Activated naive CD4-positive, alpha-beta T cell treated with anti-CD3 and anti-CD28 coated beads for 36 hours (primary cell): ENCODE results near the gene OSBP2. TPM values are rescaled to one million over a fixed set of nuclear protein-coding genes. Genes with fewer than 3 reads are reported as not detected.

ENCODE experiments used
- CTCF ChIA-PET: fragments of 350-600 bp; sonication (Branson Sonifier 250); formaldehyde crosslinking; loops from one replicate; lab custom pipeline; 2021; ENCODE audit warnings: antibody characterized with exemption; lab: Charles Lee
- DNase-seq: peaks from one replicate; pipeline ENCODE4 v3.0.0-alpha.2; 2020
- H3K27ac Mint-ChIP-seq: one replicate; pipeline ENCODE4 v1.8.0; 2021; ENCODE audit warnings: mild to moderate bottlenecking, mixed read lengths
- H3K27me3 Mint-ChIP-seq: one replicate; pipeline ENCODE4 v1.8.0; 2021; ENCODE audit warnings: low read depth, mixed read lengths
- H3K36me3 Mint-ChIP-seq: one replicate; pipeline ENCODE4 v1.8.0; 2021; ENCODE audit warnings: low read depth, mixed read lengths
- H3K4me1 Mint-ChIP-seq: one replicate; pipeline ENCODE4 v1.8.0; 2021; ENCODE audit warnings: low read depth, mixed read lengths
- H3K4me3 Mint-ChIP-seq: one replicate; pipeline ENCODE4 v1.8.0; 2021; ENCODE audit warnings: mild to moderate bottlenecking, moderate library complexity, mixed read lengths
- H3K9me3 Mint-ChIP-seq: one replicate; pipeline ENCODE4 v1.8.0; 2021; ENCODE audit warnings: mixed read lengths
- intact Hi-C: fragments of 100-400 bp; cut with micrococcal nuclease; formaldehyde crosslinking; loops from one replicate; pipeline ENCODE4 v1.15.1; 2023
- total RNA-seq, 2 experiments: library from RNA; stranded (reverse); gene quantifications; one replicate each; pipeline ENCODE4 v1.2.3, GENCODE V29; 2021

The OSBP2 gene
- total RNA-seq, 2 experiments from 2014 or later: 0.81 to 0.89 TPM

DNA sequence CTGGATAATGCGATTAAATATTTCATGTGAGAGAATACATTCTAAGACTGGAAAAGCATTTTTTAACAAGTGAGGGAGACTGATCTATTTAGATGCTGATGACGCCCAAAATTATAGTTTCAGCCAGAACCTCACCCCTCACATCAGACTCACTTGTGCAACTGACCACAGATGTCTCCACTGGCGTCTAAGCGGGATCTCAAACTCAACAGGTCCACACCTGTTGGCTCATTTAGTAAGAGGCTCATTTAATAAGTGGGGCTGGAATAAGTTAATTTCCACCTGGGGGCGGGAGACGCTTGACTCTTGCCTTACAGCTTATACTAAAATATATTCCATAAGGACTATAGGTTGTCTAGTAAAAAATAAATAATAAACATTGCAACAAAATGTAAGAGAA, 226.4 kb downstream of the OSBP2 start:
- Mint-ChIP-seq H3K9me3 (peaks cover 2% of the 10 kb centered on the region), H3K36me3 (peaks cover 8% of the 10 kb centered on the region), H3K27ac (peak overlapping the region; percentile 77), H3K27me3 (no peaks in the 10 kb centered on the region), H3K4me3 (peak overlapping the region; percentile 75), H3K4me1 (peaks cover 7% of the 10 kb centered on the region)
- intact Hi-C loops: no loop called here
- DNase-seq: no peak
- CTCF ChIA-PET: interaction anchor here (0.6 to 3.2 kb wide), 18 partner anchors 11 to 313 kb away, joined by 3 to 38 read pairs (median 4); no protein-coding TSS in a partner anchor

DNA sequence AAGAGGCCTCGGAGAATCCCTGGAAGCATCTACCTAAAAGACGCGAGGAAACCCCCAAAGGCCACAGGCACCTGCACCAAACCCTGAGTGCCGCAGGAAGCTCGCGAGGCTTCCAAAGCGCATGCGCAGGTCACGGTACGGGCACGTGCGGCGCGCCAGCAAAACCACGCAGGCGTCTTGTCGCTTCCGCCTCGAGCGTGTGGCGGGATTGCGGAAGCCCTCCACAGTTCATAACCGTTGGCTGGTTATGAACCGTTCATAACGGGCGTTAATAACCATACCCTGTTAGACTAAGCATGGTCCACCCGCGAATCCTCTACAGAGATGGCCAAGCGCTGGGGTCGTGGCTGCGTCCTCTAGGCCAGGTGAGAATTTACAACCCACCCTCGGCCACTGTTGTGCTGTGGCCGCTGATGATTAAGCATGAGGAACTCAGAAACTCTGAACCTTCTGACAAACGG, 227.5 kb downstream of the OSBP2 start:
- peak overlapping the region; percentile 75 for H3K4me3 Mint-ChIP-seq
- peaks cover 12% of the 10 kb centered on the region for H3K36me3 Mint-ChIP-seq
- DNase-seq: peak; percentile 81
- H3K4me1 Mint-ChIP-seq: peaks cover 7% of the 10 kb centered on the region
- H3K9me3 Mint-ChIP-seq: peaks cover 2% of the 10 kb centered on the region
- no peaks in the 10 kb centered on the region for H3K27me3 Mint-ChIP-seq
- peak overlapping the region; percentile 77 for H3K27ac Mint-ChIP-seq
- intact Hi-C loops: no loop called here
- CTCF ChIA-PET: interaction anchor here (0.6 to 2.5 kb wide), 9 partner anchors 19 to 745 kb away, joined by 3 to 19 read pairs (median 4); no protein-coding TSS in a partner anchor

DNA sequence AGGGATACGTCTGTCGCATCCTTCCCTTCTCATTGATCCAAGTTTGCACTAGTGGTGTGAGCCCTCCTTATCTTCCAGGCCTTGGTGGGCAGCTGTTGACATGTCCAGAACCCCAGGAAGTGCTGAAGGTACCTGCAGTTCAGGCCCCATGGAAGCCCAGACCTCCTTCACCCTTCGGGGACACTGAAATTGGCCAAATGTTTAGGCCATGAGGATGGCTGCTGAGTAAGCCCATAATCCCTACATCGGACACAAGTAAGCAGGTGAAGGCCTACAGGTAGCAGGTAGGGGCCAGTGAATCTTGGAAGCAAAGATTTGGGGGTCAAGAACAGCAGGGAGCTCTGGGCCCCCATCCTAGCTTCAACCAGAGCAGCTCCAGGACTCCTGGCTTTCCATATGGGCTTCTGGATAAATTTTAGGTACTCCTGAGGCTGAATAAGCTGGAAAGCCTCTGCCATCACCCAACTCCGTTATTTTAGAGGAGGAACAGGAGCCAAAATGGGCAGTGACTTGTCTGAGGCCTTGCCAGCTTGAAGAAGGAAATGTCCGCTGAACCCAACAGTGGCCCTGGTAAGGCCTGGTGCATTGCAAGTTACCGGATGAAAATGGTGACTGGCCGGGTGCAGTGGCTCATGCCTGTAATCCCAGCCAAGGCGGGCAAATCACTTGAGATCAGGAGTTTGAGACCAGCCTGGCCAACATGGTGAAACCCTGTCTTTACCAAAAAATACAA, 228.7 kb downstream of the OSBP2 start:
- intact Hi-C loops: no loop called here
- no peak overlapping the region for H3K4me3 Mint-ChIP-seq
- peak overlapping the region; percentile 31 for H3K27ac Mint-ChIP-seq

DNA sequence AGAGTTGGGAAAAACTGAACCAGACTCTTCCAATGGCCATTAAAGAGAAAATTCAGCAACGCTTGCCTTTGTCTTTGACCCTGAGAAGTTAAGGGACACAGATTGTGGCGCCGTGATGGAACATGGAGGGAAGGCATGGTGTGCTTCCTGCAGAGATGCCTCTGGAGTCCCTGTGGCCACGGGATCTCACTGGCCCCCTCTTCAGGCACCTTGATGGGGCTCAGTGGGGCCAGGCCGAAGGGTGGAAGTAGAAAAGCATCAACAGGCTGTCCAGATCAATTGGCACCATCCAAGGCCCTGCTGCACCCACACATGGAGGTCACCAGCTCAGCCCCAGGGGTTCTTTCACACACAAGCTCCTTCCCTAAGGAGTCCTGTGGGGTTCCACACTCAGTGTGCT, 231.0 kb downstream of the OSBP2 start:
- H3K36me3 Mint-ChIP-seq: peaks cover 14% of the 10 kb centered on the region

More for the DNA sequence above, 228.7 kb downstream of the OSBP2 start:
- Mint-ChIP-seq H3K27me3 (no peaks in the 10 kb centered on the region), H3K36me3 (peaks cover 12% of the 10 kb centered on the region), H3K4me1 (peaks cover 7% of the 10 kb centered on the region), H3K9me3 (peaks cover 2% of the 10 kb centered on the region)
- DNase-seq: no peak
- CTCF ChIA-PET: interaction anchor here (0.8 to 2.5 kb wide), 4 partner anchors 9 to 161 kb away, joined by 3 to 8 read pairs (median 4); no protein-coding TSS in a partner anchor

DNA sequence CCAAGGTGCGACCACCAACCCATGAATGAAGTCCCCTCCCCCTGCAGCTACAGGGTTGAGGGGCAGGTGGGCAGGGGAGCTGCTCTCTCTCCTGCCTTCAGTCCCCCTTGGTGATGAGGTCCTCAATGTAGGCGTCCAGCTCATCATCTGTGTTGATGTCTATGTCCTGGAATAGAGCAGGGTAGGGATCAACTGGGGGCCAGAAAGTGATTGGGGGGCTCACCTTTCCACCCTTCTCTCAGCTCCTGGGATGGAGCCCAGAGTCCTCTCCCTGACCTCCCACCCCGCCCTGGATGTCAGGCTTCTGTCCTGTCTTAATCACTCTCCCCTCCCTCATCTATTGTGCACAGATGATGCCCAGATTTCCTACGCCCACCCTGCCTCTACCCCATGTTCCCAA, 232.0 kb downstream of the OSBP2 start:
- Mint-ChIP-seq H3K4me1 (peaks cover 4% of the 10 kb centered on the region), H3K4me3 (no peak overlapping the region), H3K9me3 (peaks cover 2% of the 10 kb centered on the region), H3K36me3 (peaks cover 21% of the 10 kb centered on the region), H3K27ac (no peak overlapping the region), H3K27me3 (no peaks in the 10 kb centered on the region)
- DNase-seq: no peak
- CTCF ChIA-PET: no interaction called here
- intact Hi-C loops: no loop called here

More for the DNA sequence above, 231.0 kb downstream of the OSBP2 start:
- Mint-ChIP-seq H3K4me3 (no peak overlapping the region), H3K27me3 (no peaks in the 10 kb centered on the region), H3K27ac (no peak overlapping the region), H3K4me1 (peaks cover 5% of the 10 kb centered on the region), H3K9me3 (peaks cover 2% of the 10 kb centered on the region)
- CTCF ChIA-PET: no interaction called here
- intact Hi-C loops: no loop called here
- DNase-seq: no peak

DNA sequence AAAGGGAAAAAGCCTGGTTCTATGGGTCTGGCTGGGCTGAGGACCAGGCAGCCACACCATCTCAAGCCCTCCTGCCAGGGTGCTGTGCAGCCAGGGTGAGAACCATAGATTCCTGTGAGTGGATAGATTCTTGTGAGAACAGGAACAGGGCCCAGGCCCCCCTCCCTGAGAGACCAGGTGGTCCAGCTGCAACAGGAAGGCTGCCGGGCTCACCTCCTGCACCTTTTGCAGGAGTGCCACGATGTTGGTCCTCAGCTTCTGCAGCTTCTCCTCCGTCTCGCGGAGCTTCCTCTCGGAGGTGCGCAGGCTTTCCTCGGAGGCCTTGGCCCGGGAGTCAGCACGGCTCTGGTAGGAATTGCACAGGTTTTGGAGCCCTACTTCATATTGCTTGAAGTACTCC, 233.1 kb downstream of the OSBP2 start:
- no peak for DNase-seq
- intact Hi-C loops: no loop called here
- CTCF ChIA-PET: no interaction called here
- Mint-ChIP-seq H3K4me1 (peaks cover 10% of the 10 kb centered on the region), H3K4me3 (no peak overlapping the region), H3K27me3 (no peaks in the 10 kb centered on the region), H3K9me3 (no peaks in the 10 kb centered on the region), H3K36me3 (peaks cover 24% of the 10 kb centered on the region), H3K27ac (no peak overlapping the region)

DNA sequence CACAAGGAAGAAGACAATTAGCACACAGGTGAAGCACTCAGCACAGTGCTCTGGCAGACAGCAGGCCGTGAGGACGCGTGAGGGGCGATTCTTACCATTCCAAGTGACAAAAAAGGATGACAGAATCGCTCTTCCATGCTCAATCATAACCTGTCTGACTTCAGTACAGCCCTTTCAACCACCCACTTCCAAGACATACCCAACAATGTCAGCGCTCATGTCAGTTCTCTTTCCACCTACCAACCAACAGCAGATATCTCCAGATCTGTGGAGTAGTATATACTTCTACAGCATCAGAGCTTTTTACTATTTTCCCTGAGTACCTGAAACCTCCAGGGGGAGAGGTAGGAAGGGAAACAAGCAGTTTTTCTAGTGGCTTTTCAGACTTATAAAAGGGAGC, 233.7 kb downstream of the OSBP2 start:
- CTCF ChIA-PET: no interaction called here
- peaks cover 25% of the 10 kb centered on the region for H3K36me3 Mint-ChIP-seq
- H3K27ac Mint-ChIP-seq: no peak overlapping the region

DNA sequence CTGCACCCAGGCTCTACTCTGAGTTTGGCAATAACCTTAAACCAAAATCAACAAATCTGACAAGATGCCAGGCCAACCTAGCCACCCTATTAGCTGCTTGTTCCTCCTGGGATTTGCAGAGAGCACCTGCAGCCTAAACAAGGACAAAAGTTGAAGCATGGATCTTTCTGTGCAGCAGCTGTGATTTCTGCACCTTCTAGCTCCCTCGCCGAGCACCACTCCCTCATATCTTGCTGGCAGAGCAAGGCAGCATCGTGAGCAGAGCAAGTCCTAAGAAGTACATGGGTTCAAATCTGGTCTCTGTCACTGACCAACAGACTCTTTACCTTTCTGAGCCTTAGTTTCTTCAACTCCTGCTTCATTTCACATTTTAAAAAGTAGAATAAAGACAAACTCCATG, 235.6 kb downstream of the OSBP2 start:
- no peak overlapping the region for H3K4me3 Mint-ChIP-seq
- peak overlapping the region; percentile 34 for H3K27ac Mint-ChIP-seq
- H3K4me1 Mint-ChIP-seq: peaks cover 14% of the 10 kb centered on the region
- no peak for DNase-seq
- H3K36me3 Mint-ChIP-seq: peaks cover 31% of the 10 kb centered on the region
- CTCF ChIA-PET: no interaction called here
- no peaks in the 10 kb centered on the region for H3K9me3 Mint-ChIP-seq
- no peaks in the 10 kb centered on the region for H3K27me3 Mint-ChIP-seq
- intact Hi-C loops: no loop called here

More for the DNA sequence above, 233.7 kb downstream of the OSBP2 start:
- intact Hi-C loops: no loop called here
- Mint-ChIP-seq H3K9me3 (no peaks in the 10 kb centered on the region), H3K27me3 (no peaks in the 10 kb centered on the region), H3K4me3 (no peak overlapping the region), H3K4me1 (peaks cover 11% of the 10 kb centered on the region)
- DNase-seq: no peak

DNA sequence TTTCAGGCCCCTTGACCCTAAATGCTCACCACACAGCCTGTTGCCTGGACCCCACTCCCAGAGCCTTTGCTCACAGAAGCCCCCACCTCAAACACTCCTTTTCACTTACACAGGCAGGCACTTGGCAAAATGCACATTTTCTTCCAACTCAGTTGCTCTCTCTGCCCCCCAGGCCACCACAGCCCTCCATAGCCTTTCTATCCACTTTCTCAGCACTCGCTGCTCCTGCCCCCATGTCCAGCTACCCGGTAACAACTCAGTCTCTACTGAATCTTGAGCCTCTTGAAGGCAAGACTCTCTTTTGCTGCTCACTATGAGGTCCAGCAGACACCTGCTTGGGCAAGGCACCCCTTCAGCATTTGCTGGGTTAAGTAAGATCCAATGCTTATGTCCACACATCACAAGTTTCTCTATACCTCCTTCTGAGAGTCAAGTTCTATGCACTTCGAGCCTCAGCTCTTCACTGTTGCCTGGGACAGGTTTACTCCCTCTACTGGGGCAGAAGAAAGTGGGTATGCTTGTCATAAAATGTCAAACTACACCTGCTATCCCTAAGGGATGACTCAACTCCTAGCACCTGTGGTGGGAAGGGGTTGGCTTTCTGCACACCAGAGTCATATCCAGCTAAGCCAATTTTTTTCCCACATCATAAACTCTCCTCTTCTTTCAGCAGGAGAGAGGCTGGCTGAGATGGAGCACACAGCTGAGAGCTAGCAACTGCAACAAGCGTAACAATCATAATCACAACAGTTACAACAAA, 237.0 kb downstream of the OSBP2 start:
- CTCF ChIA-PET: interaction anchor here (0.6 to 1.2 kb wide), 3 partner anchors 9 to 153 kb away, joined by 3 to 5 read pairs (median 4); no protein-coding TSS in a partner anchor
- peaks cover 20% of the 10 kb centered on the region for H3K4me1 Mint-ChIP-seq

DNA sequence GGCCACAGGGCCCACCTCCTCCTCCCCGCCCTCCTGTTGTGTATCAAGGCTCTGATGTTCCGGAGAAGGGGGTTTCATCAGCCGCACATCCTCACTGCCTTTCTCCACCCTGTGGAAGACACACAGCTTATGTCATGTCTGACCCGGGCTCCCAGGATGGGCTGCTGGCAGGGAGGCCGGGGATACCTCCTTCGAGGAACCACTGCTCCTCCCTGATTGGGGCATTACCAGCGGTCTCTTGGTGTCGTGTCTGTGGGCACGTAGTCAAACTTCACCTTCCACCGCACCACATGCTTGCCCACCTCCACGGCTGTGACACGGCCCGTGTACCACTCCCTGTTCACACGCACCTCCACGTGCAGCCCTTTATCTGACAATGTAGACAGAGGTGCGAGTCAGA, 238.0 kb downstream of the OSBP2 start:
- intact Hi-C loops: no loop called here
- H3K4me1 Mint-ChIP-seq: peaks cover 29% of the 10 kb centered on the region
- peaks cover 33% of the 10 kb centered on the region for H3K36me3 Mint-ChIP-seq
- H3K9me3 Mint-ChIP-seq: no peaks in the 10 kb centered on the region
- peak overlapping the region; percentile 65 for H3K27ac Mint-ChIP-seq
- CTCF ChIA-PET: interaction anchor here (1.2 kb wide), 2 partner anchors 10 to 153 kb away, joined by 4 to 5 read pairs; no protein-coding TSS in a partner anchor
- DNase-seq: no peak
- no peaks in the 10 kb centered on the region for H3K27me3 Mint-ChIP-seq
- H3K4me3 Mint-ChIP-seq: no peak overlapping the region

More for the DNA sequence above, 237.0 kb downstream of the OSBP2 start:
- Mint-ChIP-seq H3K9me3 (no peaks in the 10 kb centered on the region), H3K27ac (peak overlapping the region; percentile 65), H3K4me3 (no peak overlapping the region), H3K27me3 (no peaks in the 10 kb centered on the region), H3K36me3 (peaks cover 33% of the 10 kb centered on the region)
- intact Hi-C loops: no loop called here
- no peak for DNase-seq

DNA sequence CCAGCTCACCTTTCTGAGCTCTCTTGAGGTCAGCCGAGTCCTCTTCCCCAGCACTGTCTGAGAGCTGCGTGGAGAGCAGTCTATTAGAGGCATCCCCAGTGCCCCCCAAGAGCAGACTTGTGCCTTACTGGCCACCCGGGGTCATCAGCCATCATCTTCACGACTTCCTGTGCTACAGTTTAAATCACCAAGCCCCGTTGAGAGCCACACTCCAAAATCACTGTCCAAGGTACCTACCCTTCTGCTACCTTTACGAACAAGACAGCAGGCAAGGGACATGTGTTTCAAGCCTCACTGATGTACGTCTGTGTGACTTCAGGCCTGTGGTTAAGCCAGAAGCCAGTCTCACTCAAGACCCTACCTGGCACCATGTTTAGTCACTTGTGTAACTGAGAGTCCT, 238.8 kb downstream of the OSBP2 start:
- Mint-ChIP-seq H3K9me3 (no peaks in the 10 kb centered on the region), H3K4me3 (no peak overlapping the region), H3K27me3 (no peaks in the 10 kb centered on the region), H3K36me3 (peaks cover 38% of the 10 kb centered on the region), H3K4me1 (peaks cover 33% of the 10 kb centered on the region), H3K27ac (peak overlapping the region; percentile 31)
- CTCF ChIA-PET: no interaction called here
- intact Hi-C loops: no loop called here
- DNase-seq: no peak

DNA sequence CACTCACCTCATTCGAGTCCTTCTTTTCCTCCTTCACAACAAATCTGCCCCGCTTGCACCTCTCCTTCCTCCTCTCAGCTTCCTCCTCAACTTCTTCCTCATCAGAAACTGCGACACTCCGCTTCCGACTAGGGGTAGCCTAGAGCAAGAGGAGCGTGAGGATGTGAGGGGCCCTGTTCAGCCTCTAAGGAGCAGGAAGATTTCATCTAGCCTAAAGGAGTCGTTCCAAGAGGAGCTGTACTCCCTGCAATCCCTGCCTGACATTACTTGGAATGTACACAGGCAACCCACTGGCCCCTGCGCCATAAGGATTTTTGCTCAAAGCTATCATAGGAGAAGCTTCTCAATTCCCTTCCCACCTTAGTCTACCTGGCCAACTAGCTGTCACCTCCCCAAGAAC, 239.4 kb downstream of the OSBP2 start:
- CTCF ChIA-PET: no interaction called here

More for the DNA sequence above, 239.4 kb downstream of the OSBP2 start:
- DNase-seq: no peak
- H3K27ac Mint-ChIP-seq: no peak overlapping the region
- H3K36me3 Mint-ChIP-seq: peaks cover 41% of the 10 kb centered on the region
- no peak overlapping the region for H3K4me3 Mint-ChIP-seq
- H3K27me3 Mint-ChIP-seq: no peaks in the 10 kb centered on the region
- peaks cover 37% of the 10 kb centered on the region for H3K4me1 Mint-ChIP-seq
- H3K9me3 Mint-ChIP-seq: no peaks in the 10 kb centered on the region
- intact Hi-C loops: no loop called here
